A673 (cell line): ENCODE measurements around the gene ZNRF4. TPM values are rescaled to one million over a fixed set of nuclear protein-coding genes. Genes with fewer than 3 reads are reported as not detected.

ENCODE experiments used
- BruUV-seq: library from RNA; stranded (reverse); fragments of 400-500 nt; replicated peaks from 2 replicates; lab custom pipeline; 2021; lab: Mats Ljungman, UMichigan
- CTCF ChIA-PET: fragments of 300-600 bp; sonication (Branson Sonifier 250); formaldehyde crosslinking; loops from one replicate; lab custom pipeline; 2022; ENCODE audit warnings: antibody characterized with exemption; lab: Charles Lee
- POLR2A ChIA-PET: fragments of 300-600 bp; sonication (Branson Sonifier 250); formaldehyde crosslinking; loops from one replicate; lab custom pipeline; 2022; ENCODE audit warnings: antibody characterized with exemption; ENCODE audit not compliant: low non-redundant PET; lab: Charles Lee
- DNase-seq: peaks from one replicate; pipeline ENCODE4 v3.0.0-alpha.2; 2015; ENCODE audit warnings: low spot score
- H3K27ac ChIP-seq: fragments of 200-600 bp; sonication (generic); 2 replicates; pipeline ENCODE4 v1.5.1; 2016; ENCODE audit warnings: mixed run types, low read depth, mild to moderate bottlenecking, mixed read lengths, antibody characterized with exemption, low read length; ENCODE audit not compliant: poor library complexity, severe bottlenecking
- H3K27me3 ChIP-seq: fragments of 200-600 bp; sonication (generic); replicated peaks from 2 replicates; pipeline ENCODE4 v1.6.1; 2017; ENCODE audit warnings: mixed run types, low read depth, mild to moderate bottlenecking, mixed read lengths, antibody characterized with exemption, low read length; ENCODE audit not compliant: insufficient read depth, poor library complexity
- H3K36me3 ChIP-seq: fragments of 200-600 bp; sonication (generic); 2 replicates; pipeline ENCODE4 v1.6.1; 2016; ENCODE audit warnings: mixed run types, mild to moderate bottlenecking, mixed read lengths, antibody characterized with exemption, low read length; ENCODE audit not compliant: insufficient read depth, poor library complexity, severe bottlenecking
- H3K4me1 ChIP-seq: fragments of 200-600 bp; sonication (generic); 2 replicates; pipeline ENCODE4 v1.6.1; 2017; ENCODE audit warnings: mixed run types, mild to moderate bottlenecking, mixed read lengths, antibody characterized with exemption, low read length; ENCODE audit not compliant: insufficient read depth, poor library complexity, severe bottlenecking
- H3K4me3 ChIP-seq: fragments of 200-600 bp; sonication (generic); 2 replicates; pipeline ENCODE4 v1.5.1; 2016; ENCODE audit warnings: low read depth, mixed run types, mild to moderate bottlenecking, mixed read lengths, low read length; ENCODE audit not compliant: poor library complexity, severe bottlenecking
- H3K9me3 ChIP-seq: fragments of 200-600 bp; sonication (generic); 2 replicates; pipeline ENCODE4 v1.6.1; 2016; ENCODE audit warnings: mixed run types, low read depth, mild to moderate bottlenecking, mixed read lengths, antibody characterized with exemption, low read length; ENCODE audit not compliant: poor library complexity, severe bottlenecking
- CTCF ChIP-seq: fragments of 300-800, 200-600 bp; sonication (generic); conservative IDR thresholded peaks from 2 replicates; pipeline ENCODE4 v1.5.1; 2017; ENCODE audit warnings: low read depth, mild to moderate bottlenecking, antibody characterized with exemption, low read length, moderate library complexity, mixed read lengths
- EZH2 ChIP-seq: fragments of 200-600 bp; sonication (generic); IDR thresholded peaks from 2 replicates; pipeline ENCODE4 v1.6.1; 2017; ENCODE audit warnings: borderline replicate concordance, low read depth, mild to moderate bottlenecking, mixed read lengths, antibody characterized with exemption, low read length; ENCODE audit not compliant: poor library complexity, severe bottlenecking
- intact Hi-C: fragments of 100-400 bp; cut with micrococcal nuclease; formaldehyde crosslinking; loops from one replicate; pipeline ENCODE4 v1.10.0; 2022; ENCODE audit not compliant: unreplicated experiment
- total RNA-seq: library from RNA; stranded (reverse); gene quantifications from 2 replicates; pipeline ENCODE4 v1.2.3, GENCODE V29; 2021

Gene ZNRF4
- total RNA-seq, 1 experiment from 2014 or later: not detected

DNA sequence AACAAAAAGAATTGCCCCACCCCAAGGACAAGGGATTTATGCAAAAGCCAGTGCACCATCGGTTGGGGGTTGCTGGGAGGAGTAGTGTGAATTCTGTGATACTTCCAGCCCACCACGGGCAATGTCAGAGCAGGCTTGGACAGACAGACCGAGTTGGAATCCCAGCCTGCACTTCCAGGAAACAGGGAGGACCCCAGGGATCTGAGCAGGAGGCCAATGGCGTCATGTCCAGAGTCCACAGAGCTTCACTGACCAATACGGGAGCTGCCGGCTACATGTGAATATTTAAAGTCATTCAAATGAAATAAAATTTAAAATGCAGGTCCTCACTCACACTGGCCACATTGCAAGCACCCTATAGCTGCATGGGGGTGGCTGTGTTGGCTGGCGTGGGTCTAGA, 10.9 kb downstream of the ZNRF4 start:
- no TSS peak for BruUV-seq
- Histone ChIP-seq H3K4me3 (no peak overlapping the region), H3K9me3 (no peaks in the 10 kb centered on the region), H3K4me1 (peaks cover 16% of the 10 kb centered on the region), H3K27me3 (no peaks in the 10 kb centered on the region), H3K36me3 (no peaks in the 10 kb centered on the region), H3K27ac (no peak overlapping the region)
- TF ChIP-seq CTCF: no peak
- no peak for TF ChIP-seq EZH2
- CTCF ChIA-PET: no interaction called here
- no peak for DNase-seq
- POLR2A ChIA-PET: interaction anchor here (1.1 kb wide), 1 partner anchor 95 kb away, joined by 3 read pairs; no protein-coding TSS in a partner anchor
- intact Hi-C loops: no loop called here

DNA sequence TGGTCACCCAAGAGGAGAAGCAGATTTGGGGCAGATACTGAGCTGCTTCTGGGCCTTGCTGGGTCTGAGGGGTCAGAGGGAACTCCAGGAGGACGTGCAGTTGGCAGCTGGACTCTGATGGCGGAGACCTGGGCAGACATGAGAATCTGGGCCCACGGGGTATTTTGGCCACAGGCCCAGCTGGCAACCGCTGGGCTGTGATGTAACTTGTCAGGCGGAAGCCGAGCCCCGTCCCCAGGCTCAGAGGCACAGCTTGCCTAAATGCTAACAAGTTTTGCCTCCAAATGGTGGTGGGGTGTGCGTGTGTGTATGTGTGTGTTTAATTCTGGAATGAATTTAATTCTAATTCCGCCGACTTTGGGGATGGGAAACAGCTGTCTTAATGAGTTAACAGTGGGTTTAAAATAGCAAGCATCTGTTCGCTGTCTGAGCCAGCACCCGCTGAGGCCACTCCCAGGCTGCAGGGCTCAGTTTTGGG, 11.6 kb downstream of the ZNRF4 start:
- Histone ChIP-seq H3K4me1 (peaks cover 16% of the 10 kb centered on the region), H3K27me3 (no peaks in the 10 kb centered on the region), H3K27ac (no peak overlapping the region), H3K36me3 (no peaks in the 10 kb centered on the region), H3K9me3 (no peaks in the 10 kb centered on the region), H3K4me3 (no peak overlapping the region)
- POLR2A ChIA-PET: interaction anchor here (0.7 to 1.1 kb wide), 2 partner anchors 94 to 422 kb away, joined by 3 read pairs; no protein-coding TSS in a partner anchor
- BruUV-seq: no TSS peak
- peak; percentile 73 for DNase-seq
- no peak for TF ChIP-seq CTCF
- TF ChIP-seq EZH2: no peak
- CTCF ChIA-PET: no interaction called here
- intact Hi-C loops: no loop called here

GRCh38 chr19:5470264-5470671, 15.1 kb downstream of the ZNRF4 start:
- H3K9me3 ChIP-seq: no peaks in the 10 kb centered on the region
- H3K27me3 ChIP-seq: no peaks in the 10 kb centered on the region
- ChIA-PET POLR2A (no interaction called here), CTCF (no interaction called here)
- peaks cover 16% of the 10 kb centered on the region for H3K4me1 ChIP-seq
- no peaks in the 10 kb centered on the region for H3K36me3 ChIP-seq
- H3K4me3 ChIP-seq: no peak overlapping the region
- intact Hi-C loops: no loop called here
- no peak for TF ChIP-seq EZH2
- TF ChIP-seq CTCF: no peak
- DNase-seq: no peak
- H3K27ac ChIP-seq: no peak overlapping the region
- BruUV-seq: no TSS peak
